ENCODE measurements around the gene NFKBIL1. TPM values are rescaled to one million over a fixed set of nuclear protein-coding genes. Genes with fewer than 3 reads are reported as not detected.
"Not testable (repeated sequence)": the region's sequence is repeated elsewhere in the genome, so short reads cannot be mapped to it uniquely, and the experiment has no call there.

NFKBIL1 gene, protein sequence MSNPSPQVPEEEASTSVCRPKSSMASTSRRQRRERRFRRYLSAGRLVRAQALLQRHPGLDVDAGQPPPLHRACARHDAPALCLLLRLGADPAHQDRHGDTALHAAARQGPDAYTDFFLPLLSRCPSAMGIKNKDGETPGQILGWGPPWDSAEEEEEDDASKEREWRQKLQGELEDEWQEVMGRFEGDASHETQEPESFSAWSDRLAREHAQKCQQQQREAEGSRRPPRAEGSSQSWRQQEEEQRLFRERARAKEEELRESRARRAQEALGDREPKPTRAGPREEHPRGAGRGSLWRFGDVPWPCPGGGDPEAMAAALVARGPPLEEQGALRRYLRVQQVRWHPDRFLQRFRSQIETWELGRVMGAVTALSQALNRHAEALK
- 9.8 TPM for total RNA-seq

GRCh38 chr6:31546958-31547726 is at the start of gene NFKBIL1:
TSS of gene NFKBIL1 (plus strand) at chr6:31547608. CDS start at chr6:31547695, 87 bp downstream.
- Histone ChIP-seq H3K27me3 (ENCODE audit: insufficient read depth, low read length) (no peaks in the 10 kb centered on the region), H3K4me3 (ENCODE audit: low read length) (peak within 1 kb of the TSS; percentile 36), H3K9me3 (ENCODE audit: low read depth, low read length) (no peaks in the 10 kb centered on the region), H3K4me1 (ENCODE audit: insufficient read depth, low read length) (peaks cover 55% of the 10 kb centered on the region)

- Histone ChIP-seq H3K4me1 (ENCODE audit: insufficient read depth, low read length) (peaks cover 53% of the 10 kb centered on the region), H3K27me3 (ENCODE audit: insufficient read depth, low read length) (no peaks in the 10 kb centered on the region), H3K4me3 (ENCODE audit: low read length) (no peak overlapping the region), H3K9me3 (ENCODE audit: low read depth, low read length) (no peaks in the 10 kb centered on the region)
These were observed 48.7 kb upstream of the NFKBIL1 start for GRCh38 chr6:31498748-31499147.

DNA sequence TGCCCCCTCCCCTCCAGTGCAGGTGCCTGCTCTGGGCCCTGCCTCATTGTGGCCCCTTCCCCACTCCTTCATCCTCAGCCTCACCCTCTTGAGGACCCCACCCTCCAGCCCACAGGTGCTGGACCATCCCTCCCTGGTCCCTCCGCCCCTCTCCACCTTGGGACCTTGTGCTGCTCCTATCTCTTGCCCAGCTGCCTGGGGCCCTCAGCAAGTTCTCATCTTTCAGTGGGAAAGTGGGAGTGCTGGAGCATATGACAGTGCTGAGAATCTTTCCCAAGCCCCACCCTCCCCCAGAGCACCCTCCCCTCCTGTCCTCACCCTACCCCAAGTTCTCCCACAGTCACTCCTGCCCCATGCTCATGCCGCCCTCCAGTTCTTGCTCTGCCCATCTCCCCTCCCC is 47.8 kb upstream of the NFKBIL1 start:
- H3K27me3 ChIP-seq (ENCODE audit: insufficient read depth, low read length); H3K4me3 ChIP-seq (ENCODE audit: low read length); H3K9me3 ChIP-seq (ENCODE audit: low read depth, low read length): not testable (repeated sequence)
- H3K4me1 ChIP-seq (ENCODE audit: insufficient read depth, low read length), result peaks cover 53% of the 10 kb centered on the region

DNA sequence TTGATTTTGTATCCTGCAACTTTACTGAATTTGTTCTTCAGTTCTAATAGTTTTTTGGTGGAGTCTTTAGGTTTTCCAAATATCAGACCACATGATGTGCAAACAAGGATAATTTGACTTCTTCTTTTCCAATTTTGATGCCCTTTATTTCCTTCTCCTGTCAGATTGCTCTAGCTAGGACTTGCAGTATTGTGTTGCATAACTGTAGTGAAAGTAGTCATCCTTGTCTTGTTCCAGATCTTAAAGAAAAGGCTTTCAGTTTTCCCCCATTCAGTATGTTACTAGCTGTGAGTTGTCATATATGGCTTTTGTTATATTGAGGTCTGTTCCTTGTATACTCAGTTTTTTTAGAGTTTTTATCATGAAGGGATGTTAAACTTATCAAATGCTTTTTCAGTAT is 44.8 kb upstream of the NFKBIL1 start:
- Histone ChIP-seq H3K27me3 (ENCODE audit: insufficient read depth, low read length) (no peaks in the 10 kb centered on the region), H3K4me3 (ENCODE audit: low read length) (no peak overlapping the region), H3K9me3 (ENCODE audit: low read depth, low read length) (no peaks in the 10 kb centered on the region), H3K4me1 (ENCODE audit: insufficient read depth, low read length) (peaks cover 27% of the 10 kb centered on the region)

DNA sequence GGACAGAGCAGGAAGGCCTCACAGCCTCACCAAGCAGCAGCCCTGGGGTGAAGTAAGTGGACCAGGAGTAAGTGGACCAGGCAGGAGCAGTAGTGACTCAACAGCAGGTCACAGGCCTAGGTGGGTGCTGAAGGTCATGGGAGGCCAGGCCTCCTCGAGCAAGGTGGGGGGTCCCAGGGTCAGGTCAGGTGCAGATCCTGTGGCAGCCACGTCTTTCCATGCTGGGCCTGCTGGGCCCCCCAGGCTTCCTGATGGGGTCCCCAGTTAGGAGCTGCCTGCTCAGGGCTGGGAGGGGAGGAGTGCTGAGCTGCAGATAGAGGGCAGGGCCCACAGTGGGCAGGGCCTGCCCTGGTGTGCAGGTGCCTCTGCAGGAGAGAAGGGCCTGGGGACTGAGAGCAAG is 38.4 kb upstream of the NFKBIL1 start:
- not testable (repeated sequence) for H3K9me3 ChIP-seq (ENCODE audit: low read depth, low read length); H3K4me1 ChIP-seq (ENCODE audit: insufficient read depth, low read length); H3K4me3 ChIP-seq (ENCODE audit: low read length); H3K27me3 ChIP-seq (ENCODE audit: insufficient read depth, low read length)

GRCh38 chr6:31510007-31510406 is 37.4 kb upstream of the NFKBIL1 start:
- H3K27me3 ChIP-seq (ENCODE audit: insufficient read depth, low read length), result no peaks in the 10 kb centered on the region
- no peak overlapping the region for H3K4me3 ChIP-seq (ENCODE audit: low read length)
- H3K9me3 ChIP-seq (ENCODE audit: low read depth, low read length), result no peaks in the 10 kb centered on the region
- H3K4me1 ChIP-seq (ENCODE audit: insufficient read depth, low read length), result no peaks in the 10 kb centered on the region

- peaks cover 16% of the 10 kb centered on the region for H3K4me1 ChIP-seq (ENCODE audit: insufficient read depth, low read length)
- H3K27me3 ChIP-seq (ENCODE audit: insufficient read depth, low read length), result no peaks in the 10 kb centered on the region
- H3K9me3 ChIP-seq (ENCODE audit: low read depth, low read length), result no peaks in the 10 kb centered on the region
- H3K4me3 ChIP-seq (ENCODE audit: low read length), result no peak overlapping the region
These were observed 33.8 kb upstream of the NFKBIL1 start for GRCh38 chr6:31513456-31514165.

DNA sequence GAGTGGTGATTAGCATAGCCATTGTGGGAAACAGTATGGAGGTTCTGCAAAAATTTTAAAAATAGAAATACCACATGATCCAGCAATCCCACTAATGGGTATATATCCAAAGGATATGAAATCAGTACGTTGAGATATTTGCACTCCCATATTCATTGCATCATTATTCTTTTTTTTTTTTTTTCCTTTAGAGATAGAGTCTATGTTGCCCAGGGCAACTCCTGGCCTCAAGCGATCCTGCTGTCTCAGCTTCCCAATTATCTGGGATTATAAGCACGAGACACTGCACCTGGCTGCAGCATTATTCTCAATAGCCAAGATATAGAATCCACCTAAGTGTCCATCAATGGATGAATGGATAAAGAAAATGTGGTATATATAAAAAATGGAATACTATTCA is 25.6 kb upstream of the NFKBIL1 start:
- no peaks in the 10 kb centered on the region for H3K9me3 ChIP-seq (ENCODE audit: low read depth, low read length)
- H3K27me3 ChIP-seq (ENCODE audit: insufficient read depth, low read length), result no peaks in the 10 kb centered on the region
- peaks cover 7% of the 10 kb centered on the region for H3K4me1 ChIP-seq (ENCODE audit: insufficient read depth, low read length)
- no peak overlapping the region for H3K4me3 ChIP-seq (ENCODE audit: low read length)

DNA sequence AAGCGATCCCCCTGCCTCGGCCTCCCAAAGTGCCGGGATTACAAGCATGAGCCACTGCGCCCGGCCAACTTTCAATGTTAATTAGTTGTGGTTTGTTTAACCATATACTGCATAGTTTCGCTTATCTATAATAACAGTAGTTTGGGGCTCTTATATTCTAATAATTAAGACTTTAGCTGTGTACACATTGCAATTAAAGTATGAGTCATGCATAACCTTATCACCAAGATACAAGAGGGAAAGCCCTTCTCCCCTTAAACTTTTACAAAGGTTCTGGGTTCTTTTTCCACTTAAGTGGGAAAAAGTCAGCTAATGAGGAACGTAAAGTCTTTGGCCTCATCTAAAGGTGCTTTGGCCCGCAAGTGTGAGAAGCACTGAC is 21.9 kb upstream of the NFKBIL1 start:
- Histone ChIP-seq H3K27me3 (ENCODE audit: insufficient read depth, low read length) (no peaks in the 10 kb centered on the region), H3K4me3 (ENCODE audit: low read length) (no peak overlapping the region), H3K4me1 (ENCODE audit: insufficient read depth, low read length) (no peaks in the 10 kb centered on the region), H3K9me3 (ENCODE audit: low read depth, low read length) (no peaks in the 10 kb centered on the region)

- no peaks in the 10 kb centered on the region for H3K9me3 ChIP-seq (ENCODE audit: low read depth, low read length)
- no peaks in the 10 kb centered on the region for H3K27me3 ChIP-seq (ENCODE audit: insufficient read depth, low read length)
- no peaks in the 10 kb centered on the region for H3K4me1 ChIP-seq (ENCODE audit: insufficient read depth, low read length)
- no peak overlapping the region for H3K4me3 ChIP-seq (ENCODE audit: low read length)
These were observed 21.3 kb upstream of the NFKBIL1 start for GRCh38 chr6:31525932-31526591.

DNA sequence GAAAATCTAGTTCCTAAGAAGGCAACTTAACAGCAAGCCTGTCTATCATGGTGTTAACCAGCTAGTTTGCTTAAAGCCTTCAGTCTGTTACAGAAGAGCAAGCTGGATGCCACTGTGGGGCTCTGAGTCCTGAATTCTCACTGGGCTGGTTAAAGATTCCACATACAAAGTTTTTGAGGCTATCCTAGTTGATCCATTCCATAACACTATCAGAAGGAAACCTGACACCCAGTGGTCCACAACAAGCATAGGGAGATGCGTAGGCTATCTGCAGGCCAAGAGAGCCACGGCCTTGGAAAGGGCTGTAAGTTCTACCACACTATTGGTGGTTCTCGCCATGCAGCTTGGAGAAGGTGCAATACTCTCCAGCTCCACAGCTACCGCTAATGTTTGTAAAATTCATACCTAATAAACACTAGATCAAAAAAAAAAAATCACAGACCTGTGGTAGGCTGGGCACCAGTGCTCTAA is 19.1 kb upstream of the NFKBIL1 start:
- no peak overlapping the region for H3K4me3 ChIP-seq (ENCODE audit: low read length)
- no peaks in the 10 kb centered on the region for H3K4me1 ChIP-seq (ENCODE audit: insufficient read depth, low read length)
- no peaks in the 10 kb centered on the region for H3K27me3 ChIP-seq (ENCODE audit: insufficient read depth, low read length)
- no peaks in the 10 kb centered on the region for H3K9me3 ChIP-seq (ENCODE audit: low read depth, low read length)

- H3K27me3 ChIP-seq (ENCODE audit: insufficient read depth, low read length), result no peaks in the 10 kb centered on the region
- no peak within 1 kb of the TSS for H3K4me3 ChIP-seq (ENCODE audit: low read length)
- no peaks in the 10 kb centered on the region for H3K4me1 ChIP-seq (ENCODE audit: insufficient read depth, low read length)
- no peaks in the 10 kb centered on the region for H3K9me3 ChIP-seq (ENCODE audit: low read depth, low read length)
These were observed 18.5 kb upstream of the NFKBIL1 start, which contains the start of gene MCCD1 for GRCh38 chr6:31528821-31529328. TSS of gene MCCD1 (plus strand) at chr6:31528962. CDS start at chr6:31529015, 53 bp downstream.

DNA sequence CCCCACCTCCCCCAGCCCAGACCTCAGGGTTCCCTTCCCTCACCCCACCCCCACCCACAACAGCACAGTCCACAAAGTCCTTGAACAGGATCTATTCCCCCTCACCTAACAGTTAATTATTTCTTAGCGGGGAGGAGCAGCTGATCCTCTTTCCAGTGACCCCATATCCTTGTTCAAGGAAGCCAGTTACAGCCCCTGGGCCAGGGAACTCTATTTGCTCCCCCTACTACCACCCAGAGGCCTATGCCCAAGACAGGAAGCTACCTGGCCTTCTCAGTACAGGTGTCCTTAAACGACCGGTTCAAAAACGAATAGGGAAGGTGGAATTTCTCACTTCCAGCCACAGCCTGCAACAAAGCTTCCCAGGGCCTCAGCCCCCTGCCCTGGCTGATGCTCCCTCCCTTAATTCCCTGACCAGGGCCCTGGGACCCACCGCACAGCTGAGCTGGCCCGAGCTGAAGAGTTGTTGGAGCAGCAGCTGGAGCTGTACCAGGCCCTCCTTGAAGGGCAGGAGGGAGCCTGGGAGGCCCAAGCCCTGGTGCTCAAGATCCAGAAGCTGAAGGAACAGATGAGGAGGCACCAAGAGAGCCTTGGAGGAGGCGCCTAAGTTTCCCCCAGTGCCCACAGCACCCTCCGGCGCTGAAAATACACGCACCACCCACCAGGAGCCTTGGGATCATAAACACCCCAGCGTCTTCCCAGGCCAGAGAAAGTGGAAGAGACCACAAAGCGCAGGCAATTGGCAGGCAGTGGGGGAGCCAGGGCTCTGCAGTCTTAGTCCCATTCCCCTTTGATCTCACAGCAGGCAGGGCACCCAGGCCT is 17.9 kb upstream of the NFKBIL1 start:
- Histone ChIP-seq H3K4me1 (ENCODE audit: insufficient read depth, low read length) (no peaks in the 10 kb centered on the region), H3K4me3 (ENCODE audit: low read length) (no peak overlapping the region), H3K9me3 (ENCODE audit: low read depth, low read length) (no peaks in the 10 kb centered on the region), H3K27me3 (ENCODE audit: insufficient read depth, low read length) (no peaks in the 10 kb centered on the region)

GRCh38 chr6:31530659-31531058 is 16.7 kb upstream of the NFKBIL1 start:
- H3K4me1 ChIP-seq (ENCODE audit: insufficient read depth, low read length), result no peaks in the 10 kb centered on the region
- H3K27me3 ChIP-seq (ENCODE audit: insufficient read depth, low read length), result no peaks in the 10 kb centered on the region
- no peak overlapping the region for H3K4me3 ChIP-seq (ENCODE audit: low read length)
- H3K9me3 ChIP-seq (ENCODE audit: low read depth, low read length), result no peaks in the 10 kb centered on the region
